Keratinocyte (primary cell): ENCODE results near the gene ASH1L. TPM values are rescaled to one million over a fixed set of nuclear protein-coding genes. Genes with fewer than 3 reads are reported as not detected.

Experiments used
- DNase-seq: peaks from one replicate; pipeline ENCODE4 v3.0.0-alpha.2; 2011; ENCODE audit warnings: low read depth, missing footprints, low spot score
- FAIRE-seq: peaks from 2 replicates; lab custom pipeline; 2011; peaks lifted over from hg19 to GRCh38; lab: Jason Lieb, UNC
- H2AFZ ChIP-seq: 2 replicates; pipeline ENCODE4 v1.6.0; 2012; ENCODE audit warnings: low read length, control low read depth, inconsistent platforms; ENCODE audit not compliant: control insufficient read depth
- H3K27ac ChIP-seq: 2 replicates; pipeline ENCODE4 v1.5.1; 2011; ENCODE audit warnings: low read length; ENCODE audit not compliant: control insufficient read depth, insufficient read depth
- H3K27me3 ChIP-seq: 3 replicates; pipeline ENCODE4 v1.6.0; 2011; ENCODE audit warnings: low read length; ENCODE audit not compliant: control insufficient read depth, insufficient read depth; ENCODE audit errors: extremely low read depth
- H3K36me3 ChIP-seq, 2 experiments: 2 replicates in 1 of 2; 3 replicates in 1 of 2; pipeline ENCODE4 v1.5.1; 2011; ENCODE audit warnings: low read length in 2 of 2, mild to moderate bottlenecking in 1 of 2; ENCODE audit not compliant: control insufficient read depth in 2 of 2, insufficient read depth in 2 of 2; ENCODE audit errors: extremely low read depth in 1 of 2
- H3K4me1 ChIP-seq: 3 replicates; pipeline ENCODE4 v1.5.1; 2011; ENCODE audit warnings: low read length; ENCODE audit not compliant: control insufficient read depth, insufficient read depth; ENCODE audit errors: extremely low read depth
- H3K4me2 ChIP-seq: 3 replicates; pipeline ENCODE4 v1.6.0; 2011; ENCODE audit warnings: low read depth, low read length; ENCODE audit not compliant: control insufficient read depth, insufficient read depth; ENCODE audit errors: extremely low read depth
- H3K4me3 ChIP-seq, 3 experiments: fragments of 200-600 bp in 1 of 3; sonication (generic) in 1 of 3; 2 replicates in 2 of 3; 3 replicates in 1 of 3; pipeline ENCODE4 v1.5.1; 2011 to 2016; ENCODE audit warnings: low read length in 3 of 3, mild to moderate bottlenecking in 3 of 3, control low read depth in 2 of 3, inconsistent platforms in 1 of 3, low read depth in 1 of 3, mixed read lengths in 1 of 3, mixed run types in 1 of 3, moderate library complexity in 1 of 3; ENCODE audit not compliant: control insufficient read depth in 2 of 3, insufficient read depth in 2 of 3; ENCODE audit errors: extremely low read depth in 1 of 3
- H3K79me2 ChIP-seq: 2 replicates; pipeline ENCODE4 v1.6.0; 2012; ENCODE audit warnings: low read length; ENCODE audit not compliant: control insufficient read depth, insufficient read depth
- H3K9ac ChIP-seq: 3 replicates; pipeline ENCODE4 v1.6.0; 2011; ENCODE audit warnings: low read length; ENCODE audit not compliant: control insufficient read depth, insufficient read depth; ENCODE audit errors: extremely low read depth
- H3K9me1 ChIP-seq: 3 replicates; pipeline ENCODE4 v1.6.0; 2011; ENCODE audit warnings: low read length; ENCODE audit not compliant: control insufficient read depth, insufficient read depth; ENCODE audit errors: extremely low read depth
- H3K9me3 ChIP-seq: 2 replicates; pipeline ENCODE4 v1.5.1; 2012; ENCODE audit warnings: low read depth, low read length; ENCODE audit not compliant: control insufficient read depth
- H4K20me1 ChIP-seq: 3 replicates; pipeline ENCODE4 v1.6.0; 2011; ENCODE audit warnings: low read length; ENCODE audit not compliant: control insufficient read depth, insufficient read depth; ENCODE audit errors: extremely low read depth
- EZH2 ChIP-seq: IDR thresholded peaks from one replicate; pipeline ENCODE4 v1.6.1; 2012; ENCODE audit warnings: inconsistent platforms, mild to moderate bottlenecking, low read length, moderate library complexity
- dilution Hi-C: fragments of 300-500 bp; cut with MboI; formaldehyde crosslinking; loops from one replicate; pipeline ENCODE4 v1.7.0; 2020; ENCODE audit warnings: low sequenced_read_pairs; ENCODE audit not compliant: extremely low pct_ligation_motif_present
- polyA plus RNA-seq, 5 experiments: library from polyadenylated mRNA; depleted of rRNA in 3 of 5; stranded (reverse) in 3 of 5; stranded (forward) in 1 of 5; unstranded in 1 of 5; fragments of >200 nt; gene quantifications; 1 replicate in 1 of 5; 2 replicates in 3 of 5; 3 replicates in 1 of 5; pipeline versions ENCODE4 v1.2.1 to v1.2.3, GENCODE V29; 2011 to 2012; ENCODE audit warnings: missing spikeins in 2 of 5, low read depth in 1 of 5, low replicate concordance in 1 of 5
- TF ChIP-seq, protein P1 (sequence below), 3 experiments: IDR thresholded peaks in 1 of 3; conservative IDR thresholded peaks in 1 of 3; optimal IDR thresholded peaks in 1 of 3; 2 replicates in 2 of 3; 3 replicates in 1 of 3; pipeline versions ENCODE3 to v1.5.1; 2011; ENCODE audit warnings: low read length in 3 of 3, mild to moderate bottlenecking in 3 of 3, moderate library complexity in 2 of 3, control low read depth in 1 of 3, inconsistent platforms in 1 of 3; ENCODE audit not compliant: insufficient read depth in 2 of 3; ENCODE audit errors: extremely low read depth in 1 of 3

ASH1L gene
- polyA plus RNA-seq, 1 donor (not counting 4 experiments of a cell fraction or from before 2014, with no cell fraction given): 13.8 TPM

DNA sequence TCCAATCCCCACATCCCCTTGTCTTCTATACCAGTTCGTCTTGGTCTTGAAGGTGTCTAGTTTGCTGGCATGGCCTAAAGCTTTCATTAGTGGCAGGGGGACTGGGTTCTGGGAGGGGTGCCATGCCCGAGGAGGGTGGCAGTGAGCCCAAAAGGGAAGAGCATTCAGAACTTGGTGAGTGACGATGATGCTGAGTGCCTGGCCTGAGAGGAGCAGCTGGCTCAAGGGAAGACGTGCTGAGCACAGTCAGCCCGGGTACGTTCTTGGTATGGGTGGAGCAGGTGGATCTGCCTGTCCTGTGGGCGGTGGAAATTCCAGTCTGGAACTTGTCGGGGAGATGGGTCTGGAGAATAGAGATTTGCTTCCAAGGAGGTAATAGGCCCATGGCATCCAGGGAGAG, 249.3 kb downstream of the ASH1L start:
- H3K36me3 ChIP-seq: peaks cover 21 to 27% of the 10 kb centered on the region in 2 experiments
- FAIRE-seq: no peak

DNA sequence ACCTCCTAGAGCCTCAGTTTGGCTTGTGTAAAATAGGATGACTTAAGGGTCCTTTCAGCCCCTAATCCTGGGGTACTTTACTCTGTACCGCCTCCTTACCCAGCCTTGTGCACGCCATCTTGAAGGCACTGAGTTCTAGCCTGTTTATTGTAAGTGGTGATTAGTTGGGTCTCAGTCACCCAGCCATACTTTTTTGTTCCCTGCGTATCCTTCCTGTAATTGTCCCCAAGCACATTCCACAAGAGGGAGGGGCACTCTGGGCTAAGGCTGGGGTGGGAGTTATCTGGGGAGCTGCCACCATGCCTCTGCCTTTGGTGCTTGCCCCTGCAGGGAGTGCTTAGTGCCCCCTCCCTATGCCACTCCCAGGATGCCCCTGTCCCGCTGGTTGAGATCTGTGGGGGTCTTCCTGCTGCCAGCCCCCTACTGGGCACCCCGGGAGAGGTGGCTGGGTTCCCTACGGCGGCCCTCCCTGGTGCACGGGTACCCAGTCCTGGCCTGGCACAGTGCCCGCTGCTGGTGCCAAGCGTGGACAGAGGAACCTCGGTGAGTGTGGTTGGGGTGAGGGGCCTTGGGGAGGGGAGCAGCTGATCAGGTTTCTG, 253.1 kb downstream of the ASH1L start:
- H3K9me1 ChIP-seq: no peaks in the 10 kb centered on the region
- H3K79me2 ChIP-seq: peaks cover 49% of the 10 kb centered on the region
- dilution Hi-C loops: no loop called here
- peaks cover 9% of the 10 kb centered on the region for H4K20me1 ChIP-seq
- FAIRE-seq (no peak), DNase-seq (no peak)
- TF ChIP-seq, protein P1, sequence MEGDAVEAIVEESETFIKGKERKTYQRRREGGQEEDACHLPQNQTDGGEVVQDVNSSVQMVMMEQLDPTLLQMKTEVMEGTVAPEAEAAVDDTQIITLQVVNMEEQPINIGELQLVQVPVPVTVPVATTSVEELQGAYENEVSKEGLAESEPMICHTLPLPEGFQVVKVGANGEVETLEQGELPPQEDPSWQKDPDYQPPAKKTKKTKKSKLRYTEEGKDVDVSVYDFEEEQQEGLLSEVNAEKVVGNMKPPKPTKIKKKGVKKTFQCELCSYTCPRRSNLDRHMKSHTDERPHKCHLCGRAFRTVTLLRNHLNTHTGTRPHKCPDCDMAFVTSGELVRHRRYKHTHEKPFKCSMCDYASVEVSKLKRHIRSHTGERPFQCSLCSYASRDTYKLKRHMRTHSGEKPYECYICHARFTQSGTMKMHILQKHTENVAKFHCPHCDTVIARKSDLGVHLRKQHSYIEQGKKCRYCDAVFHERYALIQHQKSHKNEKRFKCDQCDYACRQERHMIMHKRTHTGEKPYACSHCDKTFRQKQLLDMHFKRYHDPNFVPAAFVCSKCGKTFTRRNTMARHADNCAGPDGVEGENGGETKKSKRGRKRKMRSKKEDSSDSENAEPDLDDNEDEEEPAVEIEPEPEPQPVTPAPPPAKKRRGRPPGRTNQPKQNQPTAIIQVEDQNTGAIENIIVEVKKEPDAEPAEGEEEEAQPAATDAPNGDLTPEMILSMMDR (optimal IDR thresholded peaks at IDR 0.05 in 1 of 3, IDR thresholded peaks at IDR 0.05 in 1 of 3, conservative IDR thresholded peaks at IDR 0.05 in 1 of 3; ENCODE audit: extremely low read depth in 1 of 3, insufficient read depth in 2 of 3, low read length in 3 of 3): no peak
- no peak for TF ChIP-seq EZH2
- peaks cover 9 to 15% of the 10 kb centered on the region in 2 experiments for H3K36me3 ChIP-seq
- no peaks in the 10 kb centered on the region for H3K9me3 ChIP-seq
- H3K4me1 ChIP-seq: peaks cover 34% of the 10 kb centered on the region
- H3K27me3 ChIP-seq: no peaks in the 10 kb centered on the region
- H2AFZ ChIP-seq: no peak overlapping the region
- peak overlapping the region; percentile 94 for H3K9ac ChIP-seq
- peak overlapping the region; percentile 89 to 96 (median 92) for H3K4me3 ChIP-seq
- H3K27ac ChIP-seq: peak overlapping the region; percentile 92
- peak overlapping the region; percentile 96 for H3K4me2 ChIP-seq

More for the DNA sequence above, 249.3 kb downstream of the ASH1L start:
- peaks cover 22% of the 10 kb centered on the region for H3K4me1 ChIP-seq
- TF ChIP-seq EZH2: no peak
- TF ChIP-seq, protein P1 (optimal IDR thresholded peaks at IDR 0.05 in 1 of 3, IDR thresholded peaks at IDR 0.05 in 1 of 3, conservative IDR thresholded peaks at IDR 0.05 in 1 of 3; ENCODE audit: extremely low read depth in 1 of 3, insufficient read depth in 2 of 3, low read length in 3 of 3): no peak
- dilution Hi-C loops: no loop called here
- H3K9me3 ChIP-seq: no peaks in the 10 kb centered on the region
- no peak overlapping the region for H3K27ac ChIP-seq
- H4K20me1 ChIP-seq: peaks cover 15% of the 10 kb centered on the region
- H3K9ac ChIP-seq: no peak overlapping the region
- H3K27me3 ChIP-seq: no peaks in the 10 kb centered on the region
- no peak overlapping the region for H2AFZ ChIP-seq
- H3K4me2 ChIP-seq: no peak overlapping the region
- H3K9me1 ChIP-seq: no peaks in the 10 kb centered on the region
- no peak overlapping the region for H3K4me3 ChIP-seq
- no peak for DNase-seq
- peaks cover 53% of the 10 kb centered on the region for H3K79me2 ChIP-seq
